GM19328 (cell line): ENCODE measurements around the gene C4BPA.

Source experiments
- ATAC-seq: cut with Tn5 transposase; IDR thresholded peaks from one replicate; pipeline ENCODE4 v1.9.1; 2021; ENCODE audit warnings: mild to moderate bottlenecking, moderate library complexity; ENCODE audit not compliant: unreplicated experiment

The C4BPA gene

GRCh38 chr1:207179036-207179435 lies 75.0 kb downstream of the C4BPA start:
- ATAC-seq = no peak

GRCh38 chr1:207181847-207182246 lies 77.8 kb downstream of the C4BPA start:
- no peak for ATAC-seq

GRCh38 chr1:207186503-207186902 lies 82.5 kb downstream of the C4BPA start:
- ATAC-seq = no peak

- no peak for ATAC-seq
These were observed 84.9 kb downstream of the C4BPA start for GRCh38 chr1:207188901-207189300.

GRCh38 chr1:207191061-207191460 lies 87.0 kb downstream of the C4BPA start:
- ATAC-seq = no peak

- no peak for ATAC-seq
These were observed 87.7 kb downstream of the C4BPA start for GRCh38 chr1:207191776-207192175.

- ATAC-seq = no peak
These were observed 90.2 kb downstream of the C4BPA start for GRCh38 chr1:207194197-207194596.
